GM12891 (cell line): ENCODE data around the gene CENPT.

Experiments used
- POLR2A ChIP-seq: IDR thresholded peaks from 2 replicates; pipeline ENCODE4 v1.6.1; 2011; ENCODE audit warnings: low read depth, low read length, control low read depth
- POLR2AphosphoS5 ChIP-seq: IDR thresholded peaks from 2 replicates; pipeline ENCODE4 v1.6.1; 2011; ENCODE audit warnings: low read depth, low read length, control low read depth
- POU2F2 ChIP-seq: IDR thresholded peaks from 2 replicates; pipeline ENCODE4 v1.6.1; 2011; ENCODE audit warnings: low read depth, mild to moderate bottlenecking, control low read depth, low read length, moderate library complexity
- SPI1 ChIP-seq: IDR thresholded peaks from 2 replicates; pipeline ENCODE4 v1.6.1; 2011; ENCODE audit warnings: low read depth, low read length, control low read depth
- TAF1 ChIP-seq: IDR thresholded peaks from 2 replicates; pipeline ENCODE4 v1.6.1; 2011; ENCODE audit warnings: low read depth, low read length, control low read depth

GRCh38 chr16:67825119-67825518, 22.4 kb downstream of the CENPT start:
- TF ChIP-seq TAF1 (no peak), POLR2AphosphoS5 (no peak), POLR2A (no peak), SPI1 (no peak), POU2F2 (no peak)
